HL-60 (cell line): ENCODE measurements around the gene DPP6.

Source experiments
- DNase-seq, 2 experiments: peaks; one replicate each; pipeline ENCODE4 v3.0.0-alpha.2; 2010 to 2020; ENCODE audit warnings: low read depth in 1 of 2, low spot score in 1 of 2
- H3K27ac ChIP-seq: fragments of 250-450 bp; sonication (Bioruptor Pico); replicated peaks from 2 replicates; pipeline ENCODE4 v1.5.1; 2020; ENCODE audit warnings: mild to moderate bottlenecking, moderate library complexity
- H3K27me3 ChIP-seq: fragments of 250-450 bp; sonication (Bioruptor Pico); 2 replicates; pipeline ENCODE4 v1.5.1; 2021; ENCODE audit warnings: mild to moderate bottlenecking, moderate library complexity; ENCODE audit not compliant: insufficient read depth, poor library complexity, severe bottlenecking
- H3K4me3 ChIP-seq: replicated peaks from 2 replicates; pipeline ENCODE4 v1.5.1; 2011; ENCODE audit warnings: mild to moderate bottlenecking, control low read depth, low read length; ENCODE audit not compliant: insufficient read depth
- CTCF ChIP-seq: IDR thresholded peaks from one replicate; pipeline ENCODE4 v1.5.1; 2011; ENCODE audit warnings: low read length, control low read depth, inconsistent platforms; ENCODE audit not compliant: insufficient read depth
- GABPA ChIP-seq: IDR thresholded peaks from 2 replicates; pipeline ENCODE4 v1.6.1; 2012; ENCODE audit warnings: low read depth
- POLR2AphosphoS5 ChIP-seq: IDR thresholded peaks from 2 replicates; pipeline ENCODE4 v1.6.1; 2012; ENCODE audit warnings: low read depth
- REST ChIP-seq: IDR thresholded peaks from 2 replicates; pipeline ENCODE4 v1.6.1; 2012; ENCODE audit warnings: low read depth; ENCODE audit not compliant: insufficient replicate concordance
- SPI1 ChIP-seq: IDR thresholded peaks from 2 replicates; pipeline ENCODE4 v1.6.1; 2012; ENCODE audit warnings: low read depth, mild to moderate bottlenecking, borderline replicate concordance

Gene DPP6

GRCh38 chr7:154909241-154910105 lies 857.3 kb downstream of the DPP6 start:
- no peak overlapping the region for H3K27ac ChIP-seq
- H3K27me3 ChIP-seq: peaks cover 5% of the 10 kb centered on the region
- no peak for DNase-seq
- H3K4me3 ChIP-seq: no peak overlapping the region
- TF ChIP-seq REST: no peak
- no peak for TF ChIP-seq POLR2AphosphoS5
- no peak for TF ChIP-seq SPI1
- TF ChIP-seq GABPA: no peak
- TF ChIP-seq CTCF: no peak

- TF ChIP-seq SPI1 (no peak), POLR2AphosphoS5 (no peak), GABPA (no peak), CTCF (no peak), REST (no peak)
- Histone ChIP-seq H3K27me3 (peaks cover 11% of the 10 kb centered on the region), H3K4me3 (no peak overlapping the region), H3K27ac (no peak overlapping the region)
- no peak for DNase-seq
Measured at GRCh38 chr7:154910125-154910524, 857.9 kb downstream of the DPP6 start.

- DNase-seq: no peak
- Histone ChIP-seq H3K27ac (no peak overlapping the region), H3K4me3 (no peak overlapping the region), H3K27me3 (peaks cover 18% of the 10 kb centered on the region)
- TF ChIP-seq SPI1 (no peak), CTCF (no peak), POLR2AphosphoS5 (no peak), GABPA (no peak), REST (no peak)
Measured at GRCh38 chr7:154910977-154911376, 858.8 kb downstream of the DPP6 start.
